ENCODE data around the gene PEX14.

The PEX14 gene

DNA sequence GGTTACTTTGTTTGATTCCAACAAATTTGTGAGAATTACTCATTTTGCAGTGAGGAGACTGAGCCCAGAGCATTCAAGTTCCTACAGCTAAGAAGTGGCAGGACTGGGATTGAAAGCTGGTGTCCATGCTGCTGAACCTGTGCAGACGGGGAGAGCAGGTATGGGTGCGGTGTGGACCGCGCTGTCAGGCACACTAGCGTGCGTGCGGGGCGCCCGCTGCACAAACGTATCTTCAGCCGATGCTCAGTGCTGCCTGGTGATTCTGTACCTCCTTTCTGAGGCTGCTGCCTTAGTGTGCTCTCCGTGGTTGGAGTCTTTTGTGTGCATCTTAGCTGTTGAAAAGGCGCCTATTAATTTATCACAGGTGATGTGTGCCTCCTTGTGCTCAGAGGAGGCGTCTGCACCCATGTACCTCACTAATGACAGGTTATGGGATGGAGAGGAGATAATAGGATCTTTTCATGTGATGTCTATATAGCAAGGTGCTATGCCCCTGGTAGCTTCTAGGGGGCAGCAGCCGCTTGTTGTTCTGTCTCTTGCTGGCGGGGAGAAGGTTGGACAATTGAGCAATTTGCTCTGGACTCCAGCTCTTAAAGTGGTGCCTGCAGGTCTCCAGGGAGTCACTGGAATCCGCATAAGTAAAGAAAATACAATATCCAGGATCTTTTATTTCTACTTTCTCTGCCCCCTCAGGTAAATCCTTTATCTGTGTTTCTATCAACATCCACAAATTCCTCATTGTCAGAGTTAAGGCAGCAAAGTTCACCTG, 32.5 kb downstream of the PEX14 start:
- TF ChIP-seq TCF12 (IDR thresholded peaks at IDR 0.05; ENCODE audit: low read depth), result no peak
- peak; percentile 90 for TF ChIP-seq RAD21 (IDR thresholded peaks at IDR 0.05; ENCODE audit: low read depth)
- no peak for TF ChIP-seq ZBTB7A (IDR thresholded peaks at IDR 0.05; ENCODE audit: low read depth)
- TF ChIP-seq CEBPB (IDR thresholded peaks at IDR 0.05), result peak; percentile 93
- no peak for TF ChIP-seq CREB1 (IDR thresholded peaks at IDR 0.05; ENCODE audit: low read depth)
- TF ChIP-seq NFIC (IDR thresholded peaks at IDR 0.05), result no peak
- TF ChIP-seq EP300 (IDR thresholded peaks at IDR 0.05; ENCODE audit: borderline replicate concordance), result no peak
- no peak for TF ChIP-seq TAF1 (IDR thresholded peaks at IDR 0.05; ENCODE audit: low read depth)
- TF ChIP-seq FOXM1 (IDR thresholded peaks at IDR 0.05; ENCODE audit: borderline replicate concordance, low read depth), result no peak
- TF ChIP-seq, protein P1, sequence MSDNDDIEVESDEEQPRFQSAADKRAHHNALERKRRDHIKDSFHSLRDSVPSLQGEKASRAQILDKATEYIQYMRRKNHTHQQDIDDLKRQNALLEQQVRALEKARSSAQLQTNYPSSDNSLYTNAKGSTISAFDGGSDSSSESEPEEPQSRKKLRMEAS (IDR thresholded peaks at IDR 0.05), result no peak
- TF ChIP-seq, protein P2, sequence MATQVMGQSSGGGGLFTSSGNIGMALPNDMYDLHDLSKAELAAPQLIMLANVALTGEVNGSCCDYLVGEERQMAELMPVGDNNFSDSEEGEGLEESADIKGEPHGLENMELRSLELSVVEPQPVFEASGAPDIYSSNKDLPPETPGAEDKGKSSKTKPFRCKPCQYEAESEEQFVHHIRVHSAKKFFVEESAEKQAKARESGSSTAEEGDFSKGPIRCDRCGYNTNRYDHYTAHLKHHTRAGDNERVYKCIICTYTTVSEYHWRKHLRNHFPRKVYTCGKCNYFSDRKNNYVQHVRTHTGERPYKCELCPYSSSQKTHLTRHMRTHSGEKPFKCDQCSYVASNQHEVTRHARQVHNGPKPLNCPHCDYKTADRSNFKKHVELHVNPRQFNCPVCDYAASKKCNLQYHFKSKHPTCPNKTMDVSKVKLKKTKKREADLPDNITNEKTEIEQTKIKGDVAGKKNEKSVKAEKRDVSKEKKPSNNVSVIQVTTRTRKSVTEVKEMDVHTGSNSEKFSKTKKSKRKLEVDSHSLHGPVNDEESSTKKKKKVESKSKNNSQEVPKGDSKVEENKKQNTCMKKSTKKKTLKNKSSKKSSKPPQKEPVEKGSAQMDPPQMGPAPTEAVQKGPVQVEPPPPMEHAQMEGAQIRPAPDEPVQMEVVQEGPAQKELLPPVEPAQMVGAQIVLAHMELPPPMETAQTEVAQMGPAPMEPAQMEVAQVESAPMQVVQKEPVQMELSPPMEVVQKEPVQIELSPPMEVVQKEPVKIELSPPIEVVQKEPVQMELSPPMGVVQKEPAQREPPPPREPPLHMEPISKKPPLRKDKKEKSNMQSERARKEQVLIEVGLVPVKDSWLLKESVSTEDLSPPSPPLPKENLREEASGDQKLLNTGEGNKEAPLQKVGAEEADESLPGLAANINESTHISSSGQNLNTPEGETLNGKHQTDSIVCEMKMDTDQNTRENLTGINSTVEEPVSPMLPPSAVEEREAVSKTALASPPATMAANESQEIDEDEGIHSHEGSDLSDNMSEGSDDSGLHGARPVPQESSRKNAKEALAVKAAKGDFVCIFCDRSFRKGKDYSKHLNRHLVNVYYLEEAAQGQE (IDR thresholded peaks at IDR 0.05; ENCODE audit: low read depth), result no peak
- no peak for TF ChIP-seq EGR1 (IDR thresholded peaks at IDR 0.05)
- TF ChIP-seq YY1 (IDR thresholded peaks at IDR 0.05; ENCODE audit: low read depth), result no peak
- TF ChIP-seq TEAD4 (IDR thresholded peaks at IDR 0.05), result no peak
- TF ChIP-seq, protein P3, sequence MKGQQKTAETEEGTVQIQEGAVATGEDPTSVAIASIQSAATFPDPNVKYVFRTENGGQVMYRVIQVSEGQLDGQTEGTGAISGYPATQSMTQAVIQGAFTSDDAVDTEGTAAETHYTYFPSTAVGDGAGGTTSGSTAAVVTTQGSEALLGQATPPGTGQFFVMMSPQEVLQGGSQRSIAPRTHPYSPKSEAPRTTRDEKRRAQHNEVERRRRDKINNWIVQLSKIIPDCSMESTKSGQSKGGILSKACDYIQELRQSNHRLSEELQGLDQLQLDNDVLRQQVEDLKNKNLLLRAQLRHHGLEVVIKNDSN (IDR thresholded peaks at IDR 0.05), result no peak; the same call in 1 of the 2 replicates

DNA sequence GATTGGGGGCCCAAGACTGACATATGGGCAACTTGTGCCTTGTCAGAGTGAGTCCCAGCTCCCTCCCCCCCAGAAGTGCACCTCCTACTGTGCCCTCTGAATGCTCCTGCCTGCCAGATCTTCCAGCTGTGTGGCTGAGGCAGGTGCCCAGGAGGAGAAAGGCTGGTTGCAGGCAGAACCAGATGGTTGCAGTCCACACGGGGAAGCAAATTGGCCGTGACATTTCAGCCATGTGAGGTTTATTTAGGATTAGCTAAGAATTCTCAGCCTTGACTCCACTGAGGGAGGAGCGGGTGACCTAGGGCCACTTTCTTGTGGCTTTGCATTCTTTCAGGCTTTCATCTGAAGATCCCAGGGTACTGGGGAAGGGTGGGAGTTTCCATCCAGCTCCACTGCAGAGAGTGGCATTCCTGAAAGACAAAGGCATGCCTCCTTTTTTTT, 33.8 kb downstream of the PEX14 start:
- TF ChIP-seq, protein P2 (IDR thresholded peaks at IDR 0.05; ENCODE audit: low read depth), result no peak
- TF ChIP-seq, protein P1 (IDR thresholded peaks at IDR 0.05), result peak; percentile 46
- TF ChIP-seq EP300 (IDR thresholded peaks at IDR 0.05; ENCODE audit: borderline replicate concordance), result peak; percentile 69; the same call in 1 of the 2 replicates
- TF ChIP-seq FOXM1 (IDR thresholded peaks at IDR 0.05; ENCODE audit: borderline replicate concordance, low read depth), result peak; percentile 59; the same call in 1 of the 2 replicates
- TF ChIP-seq TCF12 (IDR thresholded peaks at IDR 0.05; ENCODE audit: low read depth), result peak; percentile 85
- no peak for TF ChIP-seq ZBTB7A (IDR thresholded peaks at IDR 0.05; ENCODE audit: low read depth)
- TF ChIP-seq NFIC (IDR thresholded peaks at IDR 0.05), result 0 out of 2 replicates have a peak, but pooled peaks have one; percentile 39
- TF ChIP-seq CREB1 (IDR thresholded peaks at IDR 0.05; ENCODE audit: low read depth), result no peak

DNA sequence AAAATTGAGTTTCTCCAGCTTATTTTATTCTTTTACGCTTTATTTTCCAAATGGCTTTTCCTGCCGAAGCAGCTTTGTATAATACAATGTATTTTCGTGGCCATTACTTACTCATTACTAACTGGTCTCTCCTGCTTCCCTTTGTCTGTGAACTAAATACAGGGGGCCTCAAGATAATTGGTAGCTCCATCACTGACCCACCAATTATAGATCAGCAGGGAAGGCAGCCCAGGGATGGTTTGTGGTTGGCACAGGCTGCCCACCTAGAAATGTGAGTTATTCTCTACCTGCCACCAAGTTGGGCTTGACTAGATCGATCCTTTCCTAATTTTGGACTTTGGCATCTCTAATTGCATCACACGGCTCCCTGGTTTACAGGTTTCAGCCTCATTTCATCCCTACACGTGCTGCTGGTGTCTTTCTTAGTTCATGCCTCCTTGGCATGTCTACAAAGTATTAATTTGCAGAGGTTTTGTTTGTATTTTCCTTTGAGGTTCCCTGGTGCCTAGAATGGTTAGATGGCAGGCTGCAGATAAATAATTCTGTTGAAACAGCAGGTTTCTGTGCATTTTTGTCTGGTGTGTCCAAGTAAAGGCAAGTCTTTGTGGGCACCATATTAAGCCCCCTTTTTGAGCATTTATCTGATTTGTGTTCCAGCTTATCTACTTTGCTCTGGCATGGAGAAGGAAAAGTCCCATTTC, 35.2 kb downstream of the PEX14 start:
- TF ChIP-seq EGR1 (IDR thresholded peaks at IDR 0.05) (no peak), CEBPB (IDR thresholded peaks at IDR 0.05) (no peak), TCF12 (IDR thresholded peaks at IDR 0.05; ENCODE audit: low read depth) (no peak), CREB1 (IDR thresholded peaks at IDR 0.05; ENCODE audit: low read depth) (no peak), TEAD4 (IDR thresholded peaks at IDR 0.05) (no peak), EP300 (IDR thresholded peaks at IDR 0.05; ENCODE audit: borderline replicate concordance) (no peak), NFIC (IDR thresholded peaks at IDR 0.05) (no peak), RAD21 (IDR thresholded peaks at IDR 0.05; ENCODE audit: low read depth) (no peak), FOXM1 (IDR thresholded peaks at IDR 0.05; ENCODE audit: borderline replicate concordance, low read depth) (no peak), YY1 (IDR thresholded peaks at IDR 0.05; ENCODE audit: low read depth) (no peak), TAF1 (IDR thresholded peaks at IDR 0.05; ENCODE audit: low read depth) (no peak), ZBTB7A (IDR thresholded peaks at IDR 0.05; ENCODE audit: low read depth) (no peak)
- TF ChIP-seq, protein P2 (IDR thresholded peaks at IDR 0.05; ENCODE audit: low read depth), result no peak
- TF ChIP-seq, protein P3 (IDR thresholded peaks at IDR 0.05), result no peak
- TF ChIP-seq, protein P1 (IDR thresholded peaks at IDR 0.05), result no peak

All from Ishikawa (cell line).